ENCODE measurements around the gene FAAP20. TPM values are rescaled to one million over a fixed set of nuclear protein-coding genes. Genes with fewer than 3 reads are reported as not detected.

FAAP20 gene
- total and polyA plus RNA-seq, 10 of the 15 experiments (the other 5 are each of a cell fraction or from before 2014, with no cell fraction given): 0.79 to 91.8 (median 20.9) TPM

- TF ChIP-seq, protein P1, sequence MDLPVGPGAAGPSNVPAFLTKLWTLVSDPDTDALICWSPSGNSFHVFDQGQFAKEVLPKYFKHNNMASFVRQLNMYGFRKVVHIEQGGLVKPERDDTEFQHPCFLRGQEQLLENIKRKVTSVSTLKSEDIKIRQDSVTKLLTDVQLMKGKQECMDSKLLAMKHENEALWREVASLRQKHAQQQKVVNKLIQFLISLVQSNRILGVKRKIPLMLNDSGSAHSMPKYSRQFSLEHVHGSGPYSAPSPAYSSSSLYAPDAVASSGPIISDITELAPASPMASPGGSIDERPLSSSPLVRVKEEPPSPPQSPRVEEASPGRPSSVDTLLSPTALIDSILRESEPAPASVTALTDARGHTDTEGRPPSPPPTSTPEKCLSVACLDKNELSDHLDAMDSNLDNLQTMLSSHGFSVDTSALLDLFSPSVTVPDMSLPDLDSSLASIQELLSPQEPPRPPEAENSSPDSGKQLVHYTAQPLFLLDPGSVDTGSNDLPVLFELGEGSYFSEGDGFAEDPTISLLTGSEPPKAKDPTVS (IDR thresholded peaks at IDR 0.05; ENCODE audit: low read depth, low read length): no peak
- TF ChIP-seq HDAC6 (IDR thresholded peaks at IDR 0.05; ENCODE audit: unreplicated experiment) (no peak), ETV6 (conservative IDR thresholded peaks at IDR 0.05 in 1 of 2, IDR thresholded peaks at IDR 0.05 in 1 of 2; ENCODE audit: borderline replicate concordance in 1 of 2, low read depth in 1 of 2) (no peak), BACH1 (IDR thresholded peaks at IDR 0.05; ENCODE audit: borderline replicate concordance) (no peak), USF1 (IDR thresholded peaks at IDR 0.05; ENCODE audit: borderline replicate concordance, extremely low read length, insufficient read depth, low read depth, low read length) (no peak), MEF2B (IDR thresholded peaks at IDR 0.05; ENCODE audit: partially characterized antibody, poor library complexity, severe bottlenecking) (no peak)
Observed at GRCh38 chr1:2150801-2151200, 43.8 kb downstream of the FAAP20 start (continued).

DNA sequence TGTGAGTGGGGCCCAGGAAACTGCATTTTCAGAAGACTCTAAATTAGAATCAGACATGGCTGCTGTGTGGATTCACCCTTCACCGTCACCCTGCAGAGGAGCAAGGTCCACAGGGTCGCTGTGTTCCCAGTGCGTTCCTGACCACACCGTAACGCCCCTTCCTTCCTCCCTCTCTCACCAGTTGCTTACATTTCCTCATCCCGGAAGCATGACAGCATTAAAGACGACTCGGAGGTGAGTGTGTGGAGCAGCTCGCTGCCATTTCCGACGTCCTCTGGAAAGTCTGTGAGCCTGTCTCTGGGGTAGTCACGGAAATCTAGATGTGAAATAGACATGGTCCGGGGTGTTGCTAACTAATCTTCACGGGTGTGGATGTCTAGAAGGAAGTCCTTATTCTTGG, 45.9 kb downstream of the FAAP20 start:
- CTCF ChIA-PET: no interaction called here
- ATAC-seq (no peak), FAIRE-seq (no peak), DNase-seq (ENCODE audit: low read depth, low spot score) (no peak)
- no peak overlapping the region for H3K4me3 ChIP-seq
- SMC1A ChIA-PET (ENCODE audit: uncharacterized antibody, unreplicated experiment): no interaction called here
- intact Hi-C loops (cut with micrococcal nuclease; ENCODE audit: unreplicated experiment) (no loop called here), in situ Hi-C loops (cut with MboI) (no loop called here)
- H3K4me2 ChIP-seq (ENCODE audit: control insufficient read depth, insufficient read depth): no peak overlapping the region
- no peaks in the 10 kb centered on the region for H4K20me1 ChIP-seq (ENCODE audit: control insufficient read depth, insufficient read depth)
- 3% methylated on average over 14 of the region's 14 CpGs for WGBS (ENCODE audit: insufficient coverage, insufficient replicate concordance, low lambda C conversion rate, missing lambda C conversion rate)
- H3K27me3 ChIP-seq (replicated peaks in 1 of 2; ENCODE audit: control insufficient read depth in 2 of 2, insufficient read depth in 2 of 2, low read length in 1 of 2): no peaks in the 10 kb centered on the region
- H3K36me3 ChIP-seq (ENCODE audit: control insufficient read depth in 2 of 2, insufficient read depth in 2 of 2, low read length in 1 of 2): no peaks in the 10 kb centered on the region
- H3K9me3 ChIP-seq (replicated peaks; ENCODE audit: control insufficient read depth, insufficient read depth, low read length): no peaks in the 10 kb centered on the region
- H3K4me1 ChIP-seq (ENCODE audit: control insufficient read depth, insufficient read depth, low read length): no peaks in the 10 kb centered on the region
- no peak overlapping the region for H3K27ac ChIP-seq (ENCODE audit: control insufficient read depth, insufficient read depth)
- BruUV-seq (replicated peaks): no TSS peak
- RAD21 ChIA-PET (ENCODE audit: unreplicated experiment): no interaction called here
- no peaks in the 10 kb centered on the region for H3K79me2 ChIP-seq (ENCODE audit: control insufficient read depth, insufficient read depth, low read length)
- no peak overlapping the region for H3K9ac ChIP-seq (ENCODE audit: control insufficient read depth, insufficient read depth, low read length)
- H2AFZ ChIP-seq (ENCODE audit: control insufficient read depth, low read depth, low read length): no peak overlapping the region
- POLR2A ChIA-PET: no interaction called here
- TF ChIP-seq CREM (IDR thresholded peaks at IDR 0.05; ENCODE audit: low read depth): no peak
- no peak for TF ChIP-seq BHLHE40 (IDR thresholded peaks at IDR 0.05; ENCODE audit: borderline replicate concordance in 1 of 2, low read depth in 2 of 2, low read length in 1 of 2)
- TF ChIP-seq E2F8 (IDR thresholded peaks at IDR 0.05; ENCODE audit: low read depth, partially characterized antibody): no peak
- no peak for TF ChIP-seq ZBED1 (IDR thresholded peaks at IDR 0.05; ENCODE audit: borderline replicate concordance)
- TF ChIP-seq POLR2A (IDR thresholded peaks at IDR 0.05; ENCODE audit: low read depth, low read length): no peak
- no peak for TF ChIP-seq MEF2A (IDR thresholded peaks at IDR 0.05; ENCODE audit: insufficient read depth, low read depth, low read length)
- TF ChIP-seq PAX5 (IDR thresholded peaks at IDR 0.05; ENCODE audit: borderline replicate concordance, low read depth, low read length): no peak
- TF ChIP-seq E2F4 (IDR thresholded peaks at IDR 0.05; ENCODE audit: low read depth, low read length): no peak

Measured in GM12878 (cell line).